Epithelial cell of esophagus (primary cell): Measurements from ENCODE around the gene FAM227B.

Experiments used
- DNase-seq: peaks from one replicate; pipeline ENCODE4 v3.0.0; 2010; ENCODE audit warnings: low read depth
- H3K4me3 ChIP-seq: 2 replicates; pipeline ENCODE4 v1.5.1; 2011; ENCODE audit warnings: mild to moderate bottlenecking, low read length, control low read depth
- CTCF ChIP-seq: IDR thresholded peaks from 2 replicates; pipeline ENCODE4 v1.5.1; 2011; ENCODE audit warnings: low read depth, mild to moderate bottlenecking, low read length, control low read depth, inconsistent platforms; ENCODE audit not compliant: insufficient read depth; ENCODE audit errors: missing control alignments

The FAM227B gene

GRCh38 chr15:49343546-49343945, 277.1 kb downstream of the FAM227B start:
- no peak for TF ChIP-seq CTCF
- no peak for DNase-seq
- H3K4me3 ChIP-seq, result no peak overlapping the region

- DNase-seq, result no peak
- no peak for TF ChIP-seq CTCF
- no peak overlapping the region for H3K4me3 ChIP-seq
These were observed 281.0 kb downstream of the FAM227B start for GRCh38 chr15:49339656-49340055.

GRCh38 chr15:49331951-49332350, 288.7 kb downstream of the FAM227B start:
- TF ChIP-seq CTCF, result no peak
- DNase-seq, result peak; percentile 5

GRCh38 chr15:49331442-49331841, 289.2 kb downstream of the FAM227B start:
- TF ChIP-seq CTCF, result no peak
- peak; percentile 2 for DNase-seq
- no peak overlapping the region for H3K4me3 ChIP-seq

More at GRCh38 chr15:49331951-49332350, 288.7 kb downstream of the FAM227B start:
- H3K4me3 ChIP-seq, result no peak overlapping the region

GRCh38 chr15:49330166-49330565, 290.5 kb downstream of the FAM227B start:
- no peak overlapping the region for H3K4me3 ChIP-seq
- DNase-seq, result no peak
- TF ChIP-seq CTCF, result no peak

GRCh38 chr15:49328941-49329340, 291.7 kb downstream of the FAM227B start:
- no peak overlapping the region for H3K4me3 ChIP-seq
- no peak for DNase-seq
- TF ChIP-seq CTCF, result no peak

- no peak for TF ChIP-seq CTCF
- no peak for DNase-seq
- no peak overlapping the region for H3K4me3 ChIP-seq
These were observed 292.7 kb downstream of the FAM227B start for GRCh38 chr15:49327927-49328326.
